HL-60 (cell line): ENCODE results near the gene TMEM174.

Experiments used
- GABPA ChIP-seq: IDR thresholded peaks from 2 replicates; pipeline ENCODE4 v1.6.1; 2012; ENCODE audit warnings: low read depth
- SPI1 ChIP-seq: IDR thresholded peaks from 2 replicates; pipeline ENCODE4 v1.6.1; 2012; ENCODE audit warnings: low read depth, mild to moderate bottlenecking, borderline replicate concordance
- TF ChIP-seq, protein P1 (sequence below): IDR thresholded peaks from one replicate; pipeline ENCODE4 v1.5.1; 2011; ENCODE audit warnings: low read length, control low read depth, inconsistent platforms; ENCODE audit not compliant: insufficient read depth
- TF ChIP-seq, protein P2 (sequence below): IDR thresholded peaks from 2 replicates; pipeline ENCODE4 v1.6.1; 2012; ENCODE audit warnings: low read depth; ENCODE audit not compliant: insufficient replicate concordance

DNA sequence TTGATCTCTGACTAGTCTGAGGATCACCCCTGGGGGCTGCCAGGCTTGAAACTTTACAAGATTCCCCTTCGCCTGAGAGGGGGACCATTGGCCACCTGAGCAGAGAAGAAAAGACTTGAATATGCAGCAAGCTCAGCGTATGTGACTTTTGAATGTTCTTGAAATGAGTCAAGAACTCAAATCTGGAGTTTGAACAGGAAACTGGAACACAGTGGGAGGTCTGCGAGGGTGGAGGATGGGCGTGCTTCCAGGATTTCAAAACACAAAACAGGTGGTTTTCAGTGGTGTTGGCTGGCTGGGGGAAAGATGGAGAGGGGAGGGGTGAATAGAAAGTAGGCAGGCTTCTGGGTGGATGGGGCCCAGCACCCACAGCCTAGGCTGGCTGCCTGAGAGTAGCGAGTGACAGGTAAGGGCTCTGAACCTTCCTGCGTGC, 40.6 kb downstream of the TMEM174 start:
- TF ChIP-seq, protein P1, sequence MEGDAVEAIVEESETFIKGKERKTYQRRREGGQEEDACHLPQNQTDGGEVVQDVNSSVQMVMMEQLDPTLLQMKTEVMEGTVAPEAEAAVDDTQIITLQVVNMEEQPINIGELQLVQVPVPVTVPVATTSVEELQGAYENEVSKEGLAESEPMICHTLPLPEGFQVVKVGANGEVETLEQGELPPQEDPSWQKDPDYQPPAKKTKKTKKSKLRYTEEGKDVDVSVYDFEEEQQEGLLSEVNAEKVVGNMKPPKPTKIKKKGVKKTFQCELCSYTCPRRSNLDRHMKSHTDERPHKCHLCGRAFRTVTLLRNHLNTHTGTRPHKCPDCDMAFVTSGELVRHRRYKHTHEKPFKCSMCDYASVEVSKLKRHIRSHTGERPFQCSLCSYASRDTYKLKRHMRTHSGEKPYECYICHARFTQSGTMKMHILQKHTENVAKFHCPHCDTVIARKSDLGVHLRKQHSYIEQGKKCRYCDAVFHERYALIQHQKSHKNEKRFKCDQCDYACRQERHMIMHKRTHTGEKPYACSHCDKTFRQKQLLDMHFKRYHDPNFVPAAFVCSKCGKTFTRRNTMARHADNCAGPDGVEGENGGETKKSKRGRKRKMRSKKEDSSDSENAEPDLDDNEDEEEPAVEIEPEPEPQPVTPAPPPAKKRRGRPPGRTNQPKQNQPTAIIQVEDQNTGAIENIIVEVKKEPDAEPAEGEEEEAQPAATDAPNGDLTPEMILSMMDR = no peak
- TF ChIP-seq, protein P2, sequence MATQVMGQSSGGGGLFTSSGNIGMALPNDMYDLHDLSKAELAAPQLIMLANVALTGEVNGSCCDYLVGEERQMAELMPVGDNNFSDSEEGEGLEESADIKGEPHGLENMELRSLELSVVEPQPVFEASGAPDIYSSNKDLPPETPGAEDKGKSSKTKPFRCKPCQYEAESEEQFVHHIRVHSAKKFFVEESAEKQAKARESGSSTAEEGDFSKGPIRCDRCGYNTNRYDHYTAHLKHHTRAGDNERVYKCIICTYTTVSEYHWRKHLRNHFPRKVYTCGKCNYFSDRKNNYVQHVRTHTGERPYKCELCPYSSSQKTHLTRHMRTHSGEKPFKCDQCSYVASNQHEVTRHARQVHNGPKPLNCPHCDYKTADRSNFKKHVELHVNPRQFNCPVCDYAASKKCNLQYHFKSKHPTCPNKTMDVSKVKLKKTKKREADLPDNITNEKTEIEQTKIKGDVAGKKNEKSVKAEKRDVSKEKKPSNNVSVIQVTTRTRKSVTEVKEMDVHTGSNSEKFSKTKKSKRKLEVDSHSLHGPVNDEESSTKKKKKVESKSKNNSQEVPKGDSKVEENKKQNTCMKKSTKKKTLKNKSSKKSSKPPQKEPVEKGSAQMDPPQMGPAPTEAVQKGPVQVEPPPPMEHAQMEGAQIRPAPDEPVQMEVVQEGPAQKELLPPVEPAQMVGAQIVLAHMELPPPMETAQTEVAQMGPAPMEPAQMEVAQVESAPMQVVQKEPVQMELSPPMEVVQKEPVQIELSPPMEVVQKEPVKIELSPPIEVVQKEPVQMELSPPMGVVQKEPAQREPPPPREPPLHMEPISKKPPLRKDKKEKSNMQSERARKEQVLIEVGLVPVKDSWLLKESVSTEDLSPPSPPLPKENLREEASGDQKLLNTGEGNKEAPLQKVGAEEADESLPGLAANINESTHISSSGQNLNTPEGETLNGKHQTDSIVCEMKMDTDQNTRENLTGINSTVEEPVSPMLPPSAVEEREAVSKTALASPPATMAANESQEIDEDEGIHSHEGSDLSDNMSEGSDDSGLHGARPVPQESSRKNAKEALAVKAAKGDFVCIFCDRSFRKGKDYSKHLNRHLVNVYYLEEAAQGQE = no peak
- TF ChIP-seq SPI1 (no peak), GABPA (no peak)
